ENCODE results near the gene DOCK4.

The DOCK4 gene

DNA sequence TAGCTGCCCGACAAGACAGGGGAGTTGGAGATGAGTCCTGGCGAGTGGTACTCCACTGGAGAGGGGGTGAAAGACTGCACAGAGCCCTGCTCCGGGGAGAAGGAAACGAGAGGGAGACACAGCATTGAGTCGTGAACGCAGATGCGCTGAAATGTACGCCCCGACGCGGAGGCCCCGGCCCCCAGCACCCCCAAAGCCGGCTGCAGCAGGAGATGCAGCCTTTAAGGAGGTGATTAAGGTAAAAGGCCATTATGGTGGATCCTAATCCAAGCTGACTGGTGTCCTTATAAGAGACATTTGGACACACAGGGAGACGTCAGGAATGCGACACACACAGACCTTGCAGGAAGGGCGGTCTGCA, 477.6 kb downstream of the DOCK4 start:
- no peak for DNase-seq (ENCODE audit: low read depth)

DNA sequence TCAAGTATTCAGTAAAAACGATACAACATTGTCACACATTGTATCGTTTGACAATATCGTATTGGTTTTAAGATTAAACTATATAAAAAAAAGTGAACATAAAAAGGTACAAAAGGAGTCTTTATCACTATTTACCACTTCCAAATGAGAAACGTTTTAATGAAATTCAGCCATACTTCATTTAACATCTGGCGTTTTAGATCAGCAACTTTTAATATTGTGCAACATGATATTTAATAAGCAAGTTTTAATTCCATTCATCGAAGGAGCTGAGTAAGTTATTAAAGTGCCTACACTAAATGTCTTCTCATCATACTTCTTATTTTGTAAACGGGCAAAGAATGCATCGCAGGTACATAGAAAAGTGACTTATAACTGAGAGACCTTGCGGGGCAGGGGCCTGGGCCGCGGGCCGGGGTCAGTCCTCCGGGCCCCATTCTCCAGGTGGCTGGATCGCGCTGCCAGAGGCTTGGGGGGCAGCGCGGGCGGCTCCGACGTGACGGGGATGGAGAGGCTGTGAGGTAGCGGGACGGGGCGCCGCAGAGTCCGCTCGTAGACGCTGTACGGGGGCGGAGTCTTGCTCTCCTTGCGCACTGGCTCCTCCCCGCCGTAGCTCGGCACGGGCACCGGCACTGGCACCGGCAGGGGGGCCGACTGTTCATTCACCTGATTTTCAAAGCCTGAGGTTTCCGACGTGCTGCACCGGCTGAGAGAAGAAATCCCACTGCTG, 478.1 kb downstream of the DOCK4 start:
- no peak for DNase-seq (ENCODE audit: low read depth)

GRCh38 chr7:111718886-111719285, 487.3 kb downstream of the DOCK4 start:
- DNase-seq (ENCODE audit: low read depth), result no peak

DNA sequence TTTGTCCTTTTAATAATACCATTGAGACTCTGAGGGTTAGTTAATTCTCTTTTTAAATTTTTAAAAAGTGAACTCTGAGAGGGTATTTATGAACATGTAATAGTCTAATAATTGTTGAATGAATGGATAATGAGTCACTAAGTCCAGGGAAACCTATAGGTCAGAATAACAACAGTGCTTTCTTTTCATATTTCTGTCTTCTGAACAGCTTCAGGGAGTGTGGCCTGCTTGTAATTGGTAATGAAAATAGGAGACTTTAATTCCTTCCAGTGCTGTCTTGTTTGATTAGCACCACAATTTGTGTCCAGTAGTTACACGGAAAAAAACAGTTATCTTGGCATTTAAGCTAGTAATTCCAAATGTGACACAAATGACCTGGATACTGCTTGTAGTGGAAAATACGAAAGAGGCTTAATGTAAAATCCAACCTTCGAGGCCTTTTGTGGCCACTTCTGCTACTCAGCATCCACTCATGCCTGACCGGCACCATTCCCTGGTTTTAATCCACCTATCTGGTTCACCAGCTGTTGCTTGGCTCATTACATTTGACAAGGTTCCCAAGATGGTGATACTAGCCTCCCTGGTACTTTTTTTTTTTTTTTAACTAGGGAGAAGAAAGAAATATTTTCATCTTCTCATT, 494.7 kb downstream of the DOCK4 start:
- no peak for DNase-seq (ENCODE audit: low read depth)

DNA sequence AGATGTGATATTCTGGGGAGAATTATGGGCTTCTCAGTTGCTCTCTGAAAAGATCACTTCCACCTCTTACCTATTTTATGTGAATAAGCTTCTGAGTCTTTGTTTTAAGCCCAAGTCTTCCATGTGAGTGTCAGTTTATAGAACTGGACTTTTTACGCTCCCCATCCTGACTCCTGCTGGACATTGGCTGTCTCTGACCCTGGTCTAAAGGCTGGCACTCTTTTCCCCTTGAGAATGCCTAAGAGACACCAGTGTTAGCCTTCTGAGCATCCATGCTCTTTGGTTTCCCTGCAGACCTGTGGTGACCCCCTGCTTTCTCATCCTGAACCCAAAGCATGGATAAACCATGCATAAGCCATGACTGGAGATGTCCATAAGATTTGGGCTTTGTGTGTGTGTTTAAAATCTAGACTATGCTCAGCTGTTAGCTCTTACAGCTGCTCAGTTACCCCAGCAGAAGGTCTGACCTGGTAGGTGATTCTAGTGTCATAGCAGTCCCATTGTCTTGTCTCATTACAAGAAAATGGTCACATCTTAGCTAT, 495.3 kb downstream of the DOCK4 start:
- DNase-seq (ENCODE audit: low read depth), result no peak

GRCh38 chr7:111708072-111708471, 498.1 kb downstream of the DOCK4 start:
- DNase-seq (ENCODE audit: low read depth), result no peak

DNA sequence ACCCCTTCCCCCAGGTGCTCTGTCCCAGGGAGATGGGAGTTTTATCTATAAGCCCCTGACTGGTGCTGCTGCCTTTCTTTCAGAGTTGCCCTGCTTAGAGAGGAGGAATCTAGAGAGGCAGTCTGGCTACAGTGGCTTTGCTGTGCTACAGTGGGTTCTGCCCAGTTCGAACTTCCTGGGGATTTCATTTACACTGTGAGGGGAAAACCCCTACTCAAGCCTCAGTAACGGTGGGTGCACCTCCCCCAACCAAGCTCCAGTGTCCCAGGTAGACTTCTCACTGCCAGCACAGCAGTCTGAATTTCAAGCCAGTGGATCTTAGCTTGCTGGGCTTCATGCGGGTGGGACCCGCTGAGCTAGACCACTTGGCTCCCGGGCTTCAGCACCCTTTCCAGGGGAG, 500.4 kb downstream of the DOCK4 start:
- no peak for DNase-seq (ENCODE audit: low read depth)

DNA sequence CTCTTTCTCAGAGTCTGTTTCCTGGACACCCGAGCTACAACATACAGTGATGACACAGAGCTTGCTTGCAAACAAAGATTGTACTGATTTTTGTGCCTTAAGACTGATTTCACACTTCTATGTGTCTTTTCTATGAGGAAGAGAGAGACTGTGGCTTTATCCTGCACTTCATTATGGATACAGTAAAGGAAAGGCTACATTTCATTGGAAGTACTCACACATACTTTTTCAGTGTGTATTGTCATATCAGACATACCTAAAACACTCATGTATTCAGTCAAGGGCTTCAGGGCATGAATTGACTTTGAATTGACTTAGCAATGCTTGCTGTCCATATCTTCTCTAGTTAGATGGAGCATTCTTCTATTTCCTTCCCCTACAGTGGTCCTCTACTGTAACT, 508.4 kb downstream of the DOCK4 start:
- DNase-seq (ENCODE audit: low read depth), result no peak

- DNase-seq (ENCODE audit: low read depth), result no peak
These were observed 511.8 kb downstream of the DOCK4 start for GRCh38 chr7:111694376-111694775.

GRCh38 chr7:111690364-111691111, 515.7 kb downstream of the DOCK4 start:
- DNase-seq (ENCODE audit: low read depth), result no peak

DNA sequence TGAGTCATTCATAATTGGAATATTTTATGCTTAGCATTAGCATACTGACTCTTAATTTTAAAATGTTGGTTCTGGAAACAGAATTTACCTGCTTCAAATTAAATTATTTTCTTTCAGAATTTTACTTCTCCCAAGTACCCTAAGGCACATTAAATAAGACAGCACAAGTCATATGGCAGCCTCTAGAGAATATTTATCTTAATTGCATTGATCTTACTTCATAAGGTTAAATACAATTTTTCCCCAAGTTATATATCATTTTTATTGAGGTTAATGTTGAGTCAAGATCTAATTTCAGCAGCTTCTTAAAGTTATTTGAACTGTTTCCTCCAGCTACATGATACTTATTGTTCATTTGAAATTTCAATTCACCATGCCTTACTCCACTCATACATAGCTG, 520.9 kb downstream of the DOCK4 start:
- DNase-seq (ENCODE audit: low read depth), result no peak

- DNase-seq (ENCODE audit: low read depth), result no peak
These were observed 523.4 kb downstream of the DOCK4 start for GRCh38 chr7:111682588-111683340.

DNA sequence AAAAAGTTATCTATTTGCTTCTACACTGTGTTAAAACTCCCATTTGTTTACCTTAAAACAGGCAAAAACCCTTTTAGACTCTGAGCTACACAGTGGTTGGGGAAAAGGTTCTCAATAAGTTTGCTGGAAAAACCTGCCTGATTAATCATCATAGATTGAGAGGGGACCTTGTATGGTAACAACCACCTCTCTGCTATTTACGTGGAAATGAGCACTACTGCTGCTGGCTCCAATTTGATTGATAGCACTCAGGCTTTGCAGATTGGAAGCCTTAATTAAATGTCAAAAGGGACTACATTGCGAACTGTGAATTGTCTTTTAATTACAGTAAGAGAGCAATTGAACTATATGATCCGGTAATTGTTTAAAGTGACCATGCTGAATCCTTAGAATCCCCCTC, 525.0 kb downstream of the DOCK4 start:
- no peak for DNase-seq (ENCODE audit: low read depth)

GRCh38 chr7:111678986-111679385, 527.2 kb downstream of the DOCK4 start:
- DNase-seq (ENCODE audit: low read depth), result no peak

DNA sequence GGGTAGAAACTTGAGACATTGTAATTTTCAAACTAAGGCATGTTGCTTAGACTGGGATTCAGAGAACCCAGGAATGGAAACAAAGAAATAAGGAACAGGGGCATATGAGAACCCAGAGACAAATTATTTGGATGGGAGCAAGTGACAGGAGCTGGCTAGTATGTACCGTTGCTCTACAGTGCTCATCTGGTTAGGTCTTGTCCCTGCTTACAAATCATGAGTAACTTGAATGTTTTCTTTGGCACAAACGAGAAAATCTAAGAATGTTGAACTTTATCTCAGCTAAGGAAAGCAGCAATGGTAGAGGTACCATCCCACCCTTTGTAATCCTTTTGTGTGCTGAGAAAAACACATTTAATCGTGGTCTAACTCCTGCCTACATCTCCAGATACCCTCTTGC, 527.9 kb downstream of the DOCK4 start:
- no peak for DNase-seq (ENCODE audit: low read depth)

DNA sequence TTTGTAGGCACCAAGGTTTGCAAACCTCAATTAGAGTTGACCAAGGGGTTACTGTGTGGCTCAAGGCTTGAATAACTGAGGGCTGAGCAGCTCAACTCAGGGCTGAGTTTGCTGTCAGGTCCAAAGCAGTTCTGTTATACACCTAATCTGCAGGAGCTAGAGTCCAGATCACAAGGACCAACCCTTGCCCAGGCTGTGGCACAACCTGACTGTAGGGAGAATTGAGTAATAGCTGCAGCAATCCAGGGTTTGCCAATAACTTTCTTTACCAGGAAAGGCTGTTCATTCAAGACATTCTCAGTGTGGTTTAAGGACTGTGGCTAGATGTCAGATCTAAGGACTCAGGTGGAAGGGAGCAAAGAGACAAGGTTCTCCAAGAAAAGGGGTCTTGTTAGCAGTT, 528.4 kb downstream of the DOCK4 start:
- DNase-seq (ENCODE audit: low read depth), result no peak

DNA sequence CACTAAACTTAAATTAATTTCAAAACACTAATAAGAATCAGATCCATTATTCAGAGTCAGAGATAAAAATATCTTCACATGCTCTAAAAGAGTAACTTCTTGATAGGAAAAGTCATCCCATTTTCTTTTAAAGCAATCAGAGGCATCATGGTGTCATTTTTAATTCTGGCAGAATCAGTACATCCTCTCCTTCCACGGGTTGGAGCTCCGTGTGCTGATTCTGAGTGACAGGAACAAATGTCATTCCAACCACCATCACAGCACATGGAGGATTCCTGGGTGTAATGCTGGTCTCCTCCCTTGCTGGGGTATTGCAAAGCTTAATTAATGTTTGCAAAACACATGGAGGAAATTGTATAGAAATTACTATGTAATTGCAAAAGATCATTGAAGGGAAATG, 529.4 kb downstream of the DOCK4 start:
- no peak for DNase-seq (ENCODE audit: low read depth)

Data from activated gamma-delta T cell treated with anti-CD3 and anti-CD28 coated beads, Interleukin-2, amount 50 U/mL, for 16 hours (primary cell).